ENCODE results near the gene CCDC88C. TPM values are rescaled to one million over a fixed set of nuclear protein-coding genes. Genes with fewer than 3 reads are reported as not detected.
"Not testable (repeated sequence)": the region's sequence is repeated elsewhere in the genome, so short reads cannot be mapped to it uniquely, and the experiment has no call there.

Gene CCDC88C
- total RNA-seq, 2 donors from 2014 or later = 98.8 to 113 TPM

DNA sequence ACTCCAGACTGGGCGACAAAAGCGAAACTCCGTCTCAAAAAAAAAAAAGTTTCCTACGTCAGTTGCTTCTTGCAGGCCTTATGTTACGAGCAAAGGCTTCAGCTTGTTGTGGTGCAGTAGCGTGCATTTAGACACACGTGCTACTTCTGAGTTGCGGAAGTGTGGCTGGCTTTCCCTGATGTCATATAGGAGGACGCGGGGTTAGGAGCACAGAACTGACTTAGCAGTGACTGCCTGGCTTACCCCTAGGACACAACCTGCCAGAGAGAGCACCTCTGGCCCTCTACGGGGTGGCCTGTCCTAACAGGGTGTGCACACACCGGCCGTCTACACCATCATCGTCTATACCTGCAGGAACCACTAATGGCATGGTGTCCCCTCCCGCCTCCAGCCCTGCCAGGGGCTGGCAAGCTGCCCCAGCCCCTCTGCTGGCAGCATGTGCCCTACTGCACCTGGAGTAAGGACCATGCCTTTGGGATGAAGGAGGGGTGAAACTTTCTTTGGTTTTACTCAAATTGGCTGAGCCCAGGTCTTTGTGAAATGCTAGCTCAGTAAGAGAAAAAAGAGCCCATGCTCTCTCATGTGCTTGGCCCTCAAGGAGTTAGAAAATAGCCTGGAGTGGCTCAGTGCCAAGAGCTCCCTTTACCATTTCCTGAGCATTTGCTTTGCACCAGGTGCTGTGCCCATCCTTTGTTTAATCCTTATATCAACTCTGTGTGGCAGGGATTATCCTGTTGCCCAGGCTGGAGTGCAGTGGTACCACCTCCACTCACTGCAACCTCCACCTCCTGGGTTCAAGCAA, 171.4 kb downstream of the CCDC88C start:
- ATAC-seq (peak; percentile 61 to 72), DNase-seq (ENCODE audit: low spot score in 2 of 2) (peak; percentile 66 to 85)
- H3K36me3 Mint-ChIP-seq = peaks cover 39 to 69% of the 10 kb centered on the region in 2 donors
- peak overlapping the region; percentile 99 for H3K27ac Mint-ChIP-seq
- peaks cover 6 to 9% of the 10 kb centered on the region in 2 donors for H3K9me3 Mint-ChIP-seq

DNA sequence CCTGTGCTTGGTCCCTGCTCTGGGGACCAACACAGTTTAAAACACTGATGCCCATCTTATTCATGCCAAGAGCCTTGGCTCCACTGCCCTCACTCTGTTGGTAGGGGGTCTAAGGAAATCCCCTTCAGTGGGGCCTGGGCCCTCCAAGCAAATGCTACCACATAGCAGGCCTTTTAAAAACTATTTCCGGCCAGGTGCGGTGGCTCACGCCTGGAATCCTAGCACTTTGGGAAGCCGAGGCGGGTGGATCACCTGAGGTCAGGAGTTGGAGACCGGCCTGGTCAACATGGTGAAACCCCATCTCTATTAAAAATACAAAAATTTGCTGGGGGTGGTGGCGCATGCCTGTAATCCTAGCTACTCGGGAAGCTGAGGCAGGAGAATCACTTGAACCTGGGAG, 172.0 kb downstream of the CCDC88C start:
- not testable (repeated sequence) for DNase-seq (ENCODE audit: low spot score in 2 of 2); ATAC-seq; H3K9me3 Mint-ChIP-seq
- Mint-ChIP-seq H3K36me3 (peaks cover 42 to 72% of the 10 kb centered on the region in 2 donors), H3K27ac (peak overlapping the region; percentile 99)

DNA sequence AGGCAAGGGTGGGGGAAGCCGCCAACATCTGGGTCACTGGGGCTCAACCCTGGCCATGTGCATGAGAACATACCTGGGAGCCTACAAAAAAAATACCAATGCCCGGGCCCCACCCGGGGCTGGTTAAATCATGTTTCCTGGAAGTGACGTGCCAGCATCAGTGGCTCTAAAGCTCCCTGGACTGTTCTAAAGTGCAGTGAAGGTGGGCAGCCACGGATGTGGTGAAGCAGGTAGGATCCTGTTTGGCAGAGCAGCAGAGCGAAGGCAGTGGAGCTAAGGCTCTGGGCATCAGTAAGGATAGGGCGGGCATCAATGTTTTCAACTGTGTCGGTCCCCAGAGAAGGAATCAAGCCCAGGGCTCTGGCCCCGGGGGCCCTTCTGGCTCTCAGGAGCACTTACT, 172.6 kb downstream of the CCDC88C start:
- DNase-seq (ENCODE audit: low spot score in 2 of 2) (peak; percentile 55 to 79), ATAC-seq (peak; percentile 7 to 17)
- Mint-ChIP-seq H3K9me3 (peaks cover 6 to 9% of the 10 kb centered on the region in 2 donors), H3K36me3 (peaks cover 42 to 68% of the 10 kb centered on the region in 2 donors), H3K27ac (peak overlapping the region; percentile 99)

DNA sequence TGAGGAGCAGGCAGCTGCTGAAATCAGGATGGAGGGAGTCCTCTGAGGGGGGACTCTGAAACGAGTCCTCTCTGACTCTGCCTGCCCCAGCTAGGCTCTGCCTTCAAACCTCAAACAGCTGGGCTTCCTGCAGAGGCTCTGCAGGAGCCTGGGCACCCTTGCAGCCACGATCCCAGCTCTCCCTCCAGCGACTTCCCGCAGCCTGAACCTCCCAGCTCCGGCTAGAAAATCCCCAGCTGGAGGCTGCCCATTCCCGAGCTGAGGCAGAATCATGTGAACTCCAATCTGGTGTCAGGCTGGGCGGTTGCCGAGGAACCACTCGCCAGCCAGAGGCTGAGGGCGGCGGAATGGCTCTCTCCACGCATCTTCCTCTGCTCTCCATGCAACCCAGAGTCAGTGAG, 173.1 kb downstream of the CCDC88C start, which contains the start of gene GPR68:
Gene GPR68 (minus strand): TSS at position 204 of the 401 bp plus-strand sequence. CDS start 9,654 bp downstream, outside the sequence.
- ATAC-seq = no peak
- H3K36me3 Mint-ChIP-seq = peaks cover 40 to 68% of the 10 kb centered on the region in 2 donors

DNA sequence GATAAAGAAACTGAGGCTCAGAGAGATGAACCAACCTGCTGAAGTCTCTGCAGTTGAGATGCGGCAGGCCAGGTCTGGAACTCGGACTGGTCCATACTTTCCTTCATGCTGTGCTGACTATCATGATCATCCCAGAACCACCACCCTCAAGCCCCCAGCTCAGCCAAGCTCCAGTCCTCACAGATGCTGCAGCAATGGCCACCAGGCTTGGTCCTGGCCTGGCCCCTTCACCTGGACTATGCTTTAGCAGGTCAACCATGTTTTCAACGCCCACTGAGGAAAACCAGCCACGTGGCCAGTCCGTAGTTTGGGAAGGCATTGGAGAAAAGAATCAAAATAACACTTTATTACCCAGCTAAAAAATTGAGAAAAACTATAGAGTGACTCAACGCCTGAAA, 174.5 kb downstream of the CCDC88C start:
- DNase-seq (ENCODE audit: low spot score in 2 of 2) (peak in 1 of 2 donors; percentile 53), ATAC-seq (no peak)
- Mint-ChIP-seq H3K27ac (peak overlapping the region; percentile 99), H3K36me3 (peaks cover 50 to 69% of the 10 kb centered on the region in 2 donors), H3K9me3 (peaks cover 6 to 9% of the 10 kb centered on the region in 2 donors)

More for the DNA sequence above, 173.1 kb downstream of the CCDC88C start, which contains the start of gene GPR68:
- DNase-seq (ENCODE audit: low spot score in 2 of 2) = no peak
- peak within 1 kb of the TSS; percentile 99 for H3K27ac Mint-ChIP-seq
- H3K9me3 Mint-ChIP-seq = peaks cover 6 to 9% of the 10 kb centered on the region in 2 donors

DNA sequence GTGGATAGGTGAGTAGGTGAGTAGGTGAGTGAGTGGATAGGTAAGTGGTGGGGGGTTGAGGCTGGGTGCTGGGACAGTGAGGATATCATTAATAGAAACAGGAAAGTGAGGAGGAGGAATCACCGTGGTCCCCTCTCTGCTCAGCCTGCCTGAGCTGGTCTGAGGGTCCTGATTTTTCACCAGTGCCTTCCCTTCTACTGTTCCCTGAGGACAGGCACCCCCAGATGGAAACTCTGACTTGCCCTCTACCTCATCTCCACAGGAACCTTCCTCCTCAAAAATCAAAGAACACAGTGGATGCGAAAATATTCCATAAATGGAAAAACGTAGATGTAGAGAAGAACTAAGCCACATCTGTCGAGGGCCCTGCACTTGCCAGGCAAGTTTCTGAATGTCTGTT, 175.0 kb downstream of the CCDC88C start:
- Mint-ChIP-seq H3K27ac (peak overlapping the region; percentile 99), H3K36me3 (peaks cover 49 to 64% of the 10 kb centered on the region in 2 donors), H3K9me3 (peaks cover 5 to 9% of the 10 kb centered on the region in 2 donors)
- ATAC-seq (no peak), DNase-seq (ENCODE audit: low spot score in 2 of 2) (peak in 1 of 2 donors; percentile 53)

DNA sequence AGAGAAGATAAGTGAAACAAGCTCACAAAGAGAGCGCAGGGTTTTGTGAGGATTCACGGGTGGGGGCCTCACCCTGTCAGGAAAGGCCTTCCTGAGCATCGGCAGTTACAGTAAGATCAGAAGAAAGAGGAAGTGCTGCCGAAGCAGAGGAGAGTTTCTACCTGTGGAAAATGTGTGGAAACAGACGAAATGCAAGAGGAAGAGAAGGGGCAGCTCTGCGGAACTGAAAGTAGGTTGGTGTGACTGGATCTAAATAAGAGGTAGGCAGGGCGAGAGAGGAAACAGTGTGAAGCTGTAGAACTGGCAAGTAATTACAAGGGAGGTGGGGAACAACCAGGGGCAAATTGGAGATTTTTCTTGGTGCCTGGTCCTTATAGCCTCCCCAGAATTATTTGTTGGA, 175.8 kb downstream of the CCDC88C start:
- peaks cover 0 to 5% of the 10 kb centered on the region in 2 donors for H3K9me3 Mint-ChIP-seq
- H3K27ac Mint-ChIP-seq = peak overlapping the region; percentile 99
- DNase-seq (ENCODE audit: low spot score in 2 of 2) (no peak), ATAC-seq (no peak)
- peaks cover 43 to 56% of the 10 kb centered on the region in 2 donors for H3K36me3 Mint-ChIP-seq

DNA sequence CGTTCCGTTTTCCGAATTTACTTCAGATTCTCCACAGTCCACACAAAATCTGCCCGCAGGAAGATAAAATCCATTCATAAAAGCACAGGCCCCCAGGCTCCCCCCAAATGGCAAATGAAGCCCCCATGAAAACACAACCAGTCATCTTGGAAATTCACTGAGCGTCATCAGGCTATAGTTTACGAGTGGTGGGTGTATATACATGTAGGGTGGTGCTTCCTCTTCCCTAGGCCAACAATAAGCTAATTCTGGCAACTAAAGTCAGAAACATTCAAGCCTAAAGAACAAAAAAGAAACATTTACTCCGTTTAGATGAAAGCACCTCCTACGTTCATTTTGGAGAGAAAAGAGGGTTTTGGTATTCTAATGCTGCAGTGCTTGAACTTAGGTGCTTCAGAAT, 179.0 kb downstream of the CCDC88C start:
- peak overlapping the region; percentile 3 to 34 for H3K27ac Mint-ChIP-seq
- no peak for ATAC-seq
- H3K36me3 Mint-ChIP-seq = peaks cover 40 to 54% of the 10 kb centered on the region in 2 donors
- DNase-seq (ENCODE audit: low spot score in 2 of 2) = no peak
- H3K9me3 Mint-ChIP-seq = peaks cover 4 to 5% of the 10 kb centered on the region in 2 donors

DNA sequence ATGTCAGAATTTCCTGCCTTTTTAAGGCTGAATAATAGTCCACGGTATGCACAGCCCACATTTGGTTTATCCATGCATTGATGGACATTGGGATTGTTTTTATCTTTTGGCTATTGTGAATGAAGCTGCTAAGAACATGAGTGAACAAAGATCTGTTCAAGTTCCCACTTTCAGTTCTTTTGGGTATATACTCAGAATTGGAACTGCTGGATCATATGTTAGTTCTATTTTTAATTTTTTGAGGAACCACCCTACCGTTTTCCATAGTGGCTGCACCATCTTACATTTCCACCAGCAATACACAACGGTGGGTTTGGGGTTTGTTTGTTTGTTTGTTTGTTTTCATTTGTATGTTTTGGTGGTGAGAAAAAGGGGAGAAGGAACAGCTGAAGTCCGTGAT, 179.5 kb downstream of the CCDC88C start:
- Mint-ChIP-seq H3K27ac (peak overlapping the region in 1 of 2 donors; percentile 3), H3K36me3 (peaks cover 38 to 50% of the 10 kb centered on the region in 2 donors), H3K9me3 (peaks cover 4 to 5% of the 10 kb centered on the region in 2 donors)
- ATAC-seq (no peak), DNase-seq (ENCODE audit: low spot score in 2 of 2) (no peak)

DNA sequence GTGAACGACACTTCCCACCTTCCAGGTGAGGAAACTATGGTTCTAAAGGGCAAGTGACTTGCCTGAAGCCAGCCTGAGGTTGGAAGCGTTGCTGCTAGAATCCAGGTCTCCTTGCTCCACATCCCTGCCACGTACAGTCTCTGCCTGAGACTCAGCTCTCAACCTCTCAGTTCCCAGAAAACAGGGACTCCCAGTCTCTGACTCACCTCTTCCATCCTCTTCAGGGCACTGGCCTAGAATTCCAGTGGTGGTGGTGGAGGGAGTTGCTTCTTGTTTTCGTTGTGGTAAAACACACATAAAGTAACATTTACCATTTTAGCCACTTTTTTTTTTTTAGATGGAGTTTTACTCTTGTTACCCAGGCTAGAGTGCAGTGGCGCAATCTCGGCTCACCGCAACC, 180.4 kb downstream of the CCDC88C start:
- Mint-ChIP-seq H3K9me3 (peaks cover 4 to 5% of the 10 kb centered on the region in 2 donors), H3K36me3 (peaks cover 36 to 46% of the 10 kb centered on the region in 2 donors), H3K27ac (no peak overlapping the region)
- ATAC-seq = no peak
- no peak for DNase-seq (ENCODE audit: low spot score in 2 of 2)

DNA sequence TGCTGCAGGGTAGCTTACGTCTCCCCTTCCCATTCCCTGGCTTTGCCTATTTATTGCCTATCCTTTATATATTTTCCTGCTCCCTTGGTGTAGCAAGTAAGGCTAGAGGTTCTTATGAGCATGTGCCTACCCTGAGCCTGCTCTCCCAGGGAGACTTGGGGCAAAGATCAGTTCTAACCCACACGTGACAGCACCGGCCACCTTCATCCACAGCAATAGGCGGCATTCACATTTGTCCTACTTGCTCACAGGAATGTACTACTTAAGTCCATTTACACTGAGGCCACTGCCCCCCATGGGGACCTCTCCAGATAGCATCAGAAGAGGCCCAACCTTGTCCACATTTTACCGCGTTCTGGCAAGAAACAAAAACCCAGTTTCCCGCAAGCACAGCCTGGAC, 181.8 kb downstream of the CCDC88C start:
- ATAC-seq (no peak), DNase-seq (ENCODE audit: low spot score in 2 of 2) (no peak)
- H3K27ac Mint-ChIP-seq = no peak overlapping the region
- H3K9me3 Mint-ChIP-seq = peaks cover under 1 to 4% of the 10 kb centered on the region in 2 donors
- H3K36me3 Mint-ChIP-seq = peaks cover 37 to 47% of the 10 kb centered on the region in 2 donors

DNA sequence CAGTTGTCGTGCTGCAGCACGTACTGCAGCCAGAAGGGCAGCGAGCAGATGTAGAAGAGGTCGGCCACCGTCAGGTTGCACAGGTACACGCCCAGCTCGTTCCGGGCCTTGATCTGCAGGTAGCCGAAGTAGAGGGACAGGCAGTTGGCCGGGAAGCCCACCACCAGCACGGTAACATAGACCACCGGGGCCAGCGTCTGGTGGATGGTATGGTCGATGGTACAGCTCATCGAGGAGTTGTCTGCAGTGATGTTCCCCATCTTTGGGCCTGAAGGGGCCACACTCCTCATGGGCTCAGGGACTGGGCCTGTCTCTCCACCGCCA, 182.9 kb downstream of the CCDC88C start:
- ATAC-seq (no peak), DNase-seq (ENCODE audit: low spot score in 2 of 2) (peak in 1 of 2 donors; percentile 51)
- Mint-ChIP-seq H3K9me3 (peaks cover 4% of the 10 kb centered on the region in 2 donors), H3K27ac (no peak overlapping the region), H3K36me3 (peaks cover 42 to 54% of the 10 kb centered on the region in 2 donors)

DNA sequence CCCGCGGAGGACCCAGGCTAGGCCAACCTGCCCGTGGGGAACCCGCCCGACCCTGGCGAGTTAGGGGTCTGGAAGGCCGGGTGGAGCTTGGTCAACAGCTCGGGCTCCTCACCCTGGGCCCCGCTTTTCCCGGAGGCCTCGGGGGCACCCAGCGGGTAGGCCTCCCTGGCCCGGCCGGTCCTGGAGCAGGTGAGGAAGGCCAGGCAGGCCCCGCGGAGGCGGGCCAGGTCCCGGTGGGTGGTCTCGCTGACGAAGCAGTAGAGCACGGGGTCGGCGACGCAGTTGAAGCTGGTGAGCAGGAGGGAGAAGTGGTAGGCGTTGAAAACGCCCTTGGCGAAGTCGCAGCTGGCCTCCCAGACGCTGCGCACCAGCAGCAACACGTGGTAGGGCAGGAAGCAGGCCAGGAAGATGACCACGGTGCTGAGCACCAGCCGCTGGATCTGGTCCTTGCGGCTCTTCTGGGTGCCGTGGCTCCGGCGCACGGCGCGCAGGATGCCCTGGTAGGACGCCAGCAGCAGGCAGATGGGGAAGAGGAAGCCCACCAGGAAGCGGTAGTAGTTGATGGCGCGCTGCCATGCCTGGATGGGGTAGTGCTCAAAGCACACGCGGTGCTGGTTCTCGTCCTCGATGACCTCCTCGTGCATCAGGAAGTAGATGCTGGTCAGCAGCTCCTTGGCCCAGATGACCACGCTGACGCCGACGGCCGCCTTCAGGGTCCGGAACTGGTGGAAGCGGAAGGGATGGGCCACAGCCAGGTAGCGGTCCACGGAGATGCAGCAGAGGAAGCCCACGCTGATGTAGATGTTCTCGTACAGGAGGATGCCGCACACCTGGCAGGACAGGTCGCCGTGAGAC, 183.5 kb downstream of the CCDC88C start:
- Mint-ChIP-seq H3K27ac (no peak overlapping the region), H3K9me3 (peaks cover 4% of the 10 kb centered on the region in 2 donors), H3K36me3 (peaks cover 37 to 48% of the 10 kb centered on the region in 2 donors)
- ATAC-seq = no peak
- no peak for DNase-seq (ENCODE audit: low spot score in 2 of 2)

DNA sequence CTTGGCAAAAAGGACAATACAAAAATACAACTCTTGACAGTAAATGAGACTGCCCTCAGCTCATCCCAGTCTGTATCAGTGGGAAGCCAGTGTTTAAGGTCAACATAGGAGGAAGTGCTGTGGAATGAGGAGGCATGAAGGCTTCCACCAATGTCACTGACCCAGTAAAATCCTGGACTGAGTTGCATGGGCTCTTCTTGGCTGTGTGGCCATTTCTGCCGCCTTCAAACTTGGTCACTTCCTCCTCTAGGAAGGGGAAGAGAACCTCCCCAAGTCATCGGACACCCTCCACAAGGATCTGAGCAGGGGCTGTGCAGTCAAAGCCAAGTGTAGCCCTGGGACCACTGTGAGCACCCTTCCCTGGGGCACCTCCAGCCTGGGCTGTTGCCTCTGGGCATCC, 185.0 kb downstream of the CCDC88C start:
- DNase-seq (ENCODE audit: low spot score in 2 of 2) (no peak), ATAC-seq (no peak)
- Mint-ChIP-seq H3K27ac (peak overlapping the region in 1 of 2 donors; percentile 66), H3K36me3 (peaks cover 29 to 39% of the 10 kb centered on the region in 2 donors), H3K9me3 (peaks cover 4% of the 10 kb centered on the region in 2 donors)

DNA sequence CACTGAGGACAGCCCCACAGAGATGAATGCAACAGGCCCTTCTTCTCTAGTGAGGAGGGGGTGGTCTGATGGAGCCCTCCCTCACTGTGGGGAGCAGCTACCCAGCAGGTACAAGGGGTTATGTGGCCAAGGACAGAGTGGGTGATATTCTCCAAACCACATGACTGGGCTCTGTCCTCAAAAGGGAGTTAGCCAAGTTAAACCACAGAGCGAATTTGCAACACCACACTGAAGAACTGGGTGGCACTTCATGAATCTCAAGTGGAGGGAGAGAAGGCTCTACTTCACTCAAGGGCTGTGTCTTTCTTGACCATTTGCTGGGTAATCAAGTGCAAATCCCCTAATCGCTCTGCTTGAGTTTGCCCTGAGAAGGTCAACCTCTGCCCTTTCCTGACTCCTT, 185.6 kb downstream of the CCDC88C start:
- ATAC-seq = no peak
- DNase-seq (ENCODE audit: low spot score in 2 of 2) = no peak
- peaks cover 29 to 39% of the 10 kb centered on the region in 2 donors for H3K36me3 Mint-ChIP-seq
- H3K9me3 Mint-ChIP-seq = peaks cover 4% of the 10 kb centered on the region in 2 donors
- peak overlapping the region in 1 of 2 donors; percentile 66 for H3K27ac Mint-ChIP-seq

DNA sequence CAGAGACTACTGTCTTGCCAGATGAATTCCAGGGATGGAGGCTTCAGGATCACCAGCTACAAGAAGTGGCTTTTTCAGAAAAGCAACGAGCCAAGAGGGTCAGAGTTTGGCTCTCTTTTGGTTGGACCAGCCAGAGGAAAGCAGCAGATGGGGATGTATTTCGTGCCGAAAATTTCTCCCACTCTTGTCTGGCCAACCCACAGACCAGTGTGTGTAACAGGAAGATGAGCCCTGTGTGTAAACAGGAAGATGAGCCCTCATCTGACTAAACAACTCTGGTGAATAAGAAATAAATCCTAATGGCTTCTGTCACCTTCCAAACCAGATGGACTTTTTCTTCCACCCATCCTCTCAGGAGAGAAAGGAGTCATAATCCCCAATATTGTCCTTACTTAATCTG, 186.2 kb downstream of the CCDC88C start:
- Mint-ChIP-seq H3K36me3 (peaks cover 29 to 43% of the 10 kb centered on the region in 2 donors), H3K27ac (peak overlapping the region; percentile 15 to 85), H3K9me3 (peaks cover 4% of the 10 kb centered on the region in 2 donors)
- DNase-seq (ENCODE audit: low spot score in 2 of 2) = no peak
- no peak for ATAC-seq

All from activated naive CD4-positive, alpha-beta T cell treated with anti-CD3 and anti-CD28 coated beads, Interleukin-2, amount 50 U/mL, for 72 hours (primary cell).